Measurements from ENCODE around the gene CCNJL.

GRCh38 chr5:160263326-160263855 is 49.0 kb downstream of the CCNJL start:
- TF ChIP-seq EP300 (IDR thresholded peaks at IDR 0.05) = no peak
- no peak for TF ChIP-seq CTCF (IDR thresholded peaks at IDR 0.05)
